ENCODE data around the gene WDR54. TPM values are rescaled to one million over a fixed set of nuclear protein-coding genes. Genes with fewer than 3 reads are reported as not detected.
A peak's percentile ranks its signal among the peaks of the same experiment; 100 is the strongest.
"Not testable (repeated sequence)": the region's sequence is repeated elsewhere in the genome, so short reads cannot be mapped to it uniquely, and the experiment has no call there.

Gene WDR54
- total RNA-seq, 1 donor from 2014 or later = 8.4 TPM

GRCh38 chr2:74458938-74459363 is 37.4 kb downstream of the WDR54 start:
- no peak for DNase-seq
- Histone ChIP-seq H3K27me3 (no peaks in the 10 kb centered on the region), H3K9me3 (no peaks in the 10 kb centered on the region), H3K4me1 (peaks cover 35% of the 10 kb centered on the region), H3K4me3 (peak overlapping the region; percentile 90), H3K36me3 (peaks cover 22% of the 10 kb centered on the region), H3K27ac (peak overlapping the region; percentile 80)
- TF ChIP-seq CTCF (IDR thresholded peaks at IDR 0.05) = no peak
- no peak for ATAC-seq
- intact Hi-C loops (cut with DNase I) = no loop called here

GRCh38 chr2:74459503-74460118 is 38.1 kb downstream of the WDR54 start:
- DNase-seq; H3K27ac ChIP-seq; ATAC-seq; H3K9me3 ChIP-seq; intact Hi-C loops (cut with DNase I); H3K27me3 ChIP-seq: not testable (repeated sequence)
- peaks cover 39% of the 10 kb centered on the region for H3K4me1 ChIP-seq
- H3K36me3 ChIP-seq = peaks cover 22% of the 10 kb centered on the region
- peak overlapping the region; percentile 90 for H3K4me3 ChIP-seq

GRCh38 chr2:74460187-74460586 is 38.7 kb downstream of the WDR54 start:
- H3K4me3 ChIP-seq; H3K27me3 ChIP-seq; intact Hi-C loops (cut with DNase I); H3K27ac ChIP-seq; ATAC-seq; H3K9me3 ChIP-seq; DNase-seq: not testable (repeated sequence)
- peaks cover 22% of the 10 kb centered on the region for H3K36me3 ChIP-seq
- H3K4me1 ChIP-seq = peaks cover 38% of the 10 kb centered on the region

GRCh38 chr2:74461187-74462053 is 39.9 kb downstream of the WDR54 start:
- no peaks in the 10 kb centered on the region for H3K27me3 ChIP-seq
- H3K9me3 ChIP-seq = no peaks in the 10 kb centered on the region
- TF ChIP-seq CTCF (IDR thresholded peaks at IDR 0.05) = no peak
- H3K27ac ChIP-seq = no peak overlapping the region
- no peak overlapping the region for H3K4me3 ChIP-seq
- peaks cover 22% of the 10 kb centered on the region for H3K36me3 ChIP-seq
- no peak for ATAC-seq
- H3K4me1 ChIP-seq = peaks cover 32% of the 10 kb centered on the region
- no peak for DNase-seq
- intact Hi-C loops (cut with DNase I) = no loop called here

- TF ChIP-seq CTCF (IDR thresholded peaks at IDR 0.05) = no peak
- ATAC-seq (no peak), DNase-seq (no peak)
- Histone ChIP-seq H3K27me3 (no peaks in the 10 kb centered on the region), H3K4me3 (no peak overlapping the region), H3K27ac (no peak overlapping the region), H3K4me1 (peaks cover 24% of the 10 kb centered on the region), H3K36me3 (peaks cover 22% of the 10 kb centered on the region), H3K9me3 (no peaks in the 10 kb centered on the region)
- intact Hi-C loops (cut with DNase I) = no loop called here
Measured at GRCh38 chr2:74462054-74462785, 40.7 kb downstream of the WDR54 start.

- H3K4me1 ChIP-seq = peaks cover 23% of the 10 kb centered on the region
- no peak overlapping the region for H3K27ac ChIP-seq
- ATAC-seq = no peak
Measured at GRCh38 chr2:74462786-74463105, 41.2 kb downstream of the WDR54 start.

More at GRCh38 chr2:74462786-74463105, 41.2 kb downstream of the WDR54 start:
- Histone ChIP-seq H3K4me3 (no peak overlapping the region), H3K36me3 (peaks cover 22% of the 10 kb centered on the region), H3K27me3 (no peaks in the 10 kb centered on the region), H3K9me3 (no peaks in the 10 kb centered on the region)
- intact Hi-C loops (cut with DNase I) = no loop called here
- no peak for TF ChIP-seq CTCF (IDR thresholded peaks at IDR 0.05)
- DNase-seq = no peak
